HG03066 (cell line): ENCODE data around the gene COG5.
"Not testable (repeated sequence)": the region's sequence is repeated elsewhere in the genome, so short reads cannot be mapped to it uniquely, and the experiment has no call there.

Experiments used
- ATAC-seq: cut with Tn5 transposase; IDR thresholded peaks from one replicate; pipeline ENCODE4 v1.9.1; 2021; ENCODE audit warnings: low read depth; ENCODE audit not compliant: unreplicated experiment

The COG5 gene

GRCh38 chr7:107168233-107169119, 395.2 kb downstream of the COG5 start, which contains the start of gene HBP1:
Gene HBP1, plus strand, starts transcription at chr7:107169003. Its CDS starts 10,891 bp downstream, at chr7:107179894.
- ATAC-seq = peak; percentile 83

GRCh38 chr7:107167483-107168232, 396.1 kb downstream of the COG5 start:
- ATAC-seq = no peak

- no peak for ATAC-seq
These were observed 396.8 kb downstream of the COG5 start for GRCh38 chr7:107166736-107167426.

GRCh38 chr7:107165341-107165740, 398.4 kb downstream of the COG5 start:
- no peak for ATAC-seq

GRCh38 chr7:107164092-107164491, 399.6 kb downstream of the COG5 start:
- ATAC-seq = no peak

- no peak for ATAC-seq
These were observed 401.2 kb downstream of the COG5 start for GRCh38 chr7:107162475-107162874.

- no peak for ATAC-seq
These were observed 402.3 kb downstream of the COG5 start for GRCh38 chr7:107161415-107161814.

- no peak for ATAC-seq
These were observed 403.3 kb downstream of the COG5 start for GRCh38 chr7:107160389-107160788.

- no peak for ATAC-seq
These were observed 405.7 kb downstream of the COG5 start for GRCh38 chr7:107158028-107158427.

GRCh38 chr7:107157091-107157490, 406.6 kb downstream of the COG5 start:
- no peak for ATAC-seq

GRCh38 chr7:107155726-107156125, 408.0 kb downstream of the COG5 start:
- not testable (repeated sequence) for ATAC-seq

- no peak for ATAC-seq
These were observed 408.9 kb downstream of the COG5 start for GRCh38 chr7:107154826-107155225.

- no peak for ATAC-seq
These were observed 411.7 kb downstream of the COG5 start for GRCh38 chr7:107152011-107152410.
